Neural progenitor cell (in vitro differentiated cells): ENCODE results near the gene C15orf40.

ENCODE experiments used
- CTCF ChIP-seq: fragments of 200-600 bp; sonication (generic); IDR thresholded peaks from 2 replicates; pipeline ENCODE4 v1.5.1; 2017; ENCODE audit warnings: antibody characterized with exemption, mild to moderate bottlenecking
- EZH2 ChIP-seq: fragments of 200-600 bp; sonication (generic); IDR thresholded peaks from 2 replicates; pipeline ENCODE4 v1.6.1; 2017; ENCODE audit warnings: antibody characterized with exemption, mild to moderate bottlenecking, moderate library complexity
- EZH2phosphoT487 ChIP-seq: fragments of 200-600 bp; sonication (generic); IDR thresholded peaks from 2 replicates; pipeline ENCODE4 v1.6.1; 2017; ENCODE audit warnings: antibody characterized with exemption

GRCh38 chr15:82978438-82978837 is 33.0 kb downstream of the C15orf40 start:
- TF ChIP-seq CTCF (no peak), EZH2 (no peak), EZH2phosphoT487 (no peak)
